Heart left ventricle (tissue), 16 donors: Measurements from ENCODE around the gene GSG1L. TPM values are rescaled to one million over a fixed set of nuclear protein-coding genes. Genes with fewer than 3 reads are reported as not detected.

Source experiments
- ATAC-seq, 4 donors: fragments of 200-7000 bp; cut with Tn5 transposase; one replicate each; pipeline ENCODE4 v1.9.1; 2020 to 2022; ENCODE audit warnings: moderate library complexity in 4 of 4, mild to moderate bottlenecking in 3 of 4, moderate number of reproducible peaks in 1 of 4
- DNase-seq, 5 donors: peaks; one replicate each; pipeline ENCODE4 v3.0.0-alpha.2; 2020
- H3K27ac ChIP-seq, 12 donors: fragments of 200-600 bp; sonication (generic) in 4 of 12; one replicate each; pipeline versions ENCODE4 v1.5.0 to v1.8.0; 2016 to 2022; ENCODE audit warnings: mild to moderate bottlenecking in 2 of 12
- H3K27me3 ChIP-seq, 9 donors: fragments of 200-600 bp; sonication (generic) in 2 of 9; one replicate each; pipeline versions ENCODE4 v1.5.1 to v1.8.0; 2016 to 2022; ENCODE audit warnings: mild to moderate bottlenecking in 3 of 9
- H3K36me3 ChIP-seq, 9 donors: fragments of 200-600 bp; sonication (generic) in 2 of 9; one replicate each; pipeline versions ENCODE4 v1.5.0 to v1.8.0; 2018 to 2022; ENCODE audit warnings: mild to moderate bottlenecking in 2 of 9
- H3K4me1 ChIP-seq, 12 donors: fragments of 200-600 bp; sonication (generic) in 4 of 12; one replicate each; pipeline versions ENCODE4 v1.5.0 to v1.8.0; 2016 to 2022; ENCODE audit warnings: mild to moderate bottlenecking in 3 of 12
- H3K4me3 ChIP-seq, 12 donors: fragments of 200-600 bp; sonication (generic) in 4 of 12; one replicate each; pipeline versions ENCODE4 v1.5.0 to v1.8.0; 2017 to 2022; ENCODE audit warnings: mild to moderate bottlenecking in 9 of 12, moderate library complexity in 4 of 12
- H3K9me3 ChIP-seq, 12 donors: fragments of 200-600 bp; sonication (generic) in 4 of 12; one replicate each; pipeline versions ENCODE4 v1.5.0 to v1.8.0; 2016 to 2022; ENCODE audit warnings: mild to moderate bottlenecking in 1 of 12
- CTCF ChIP-seq, 12 donors: fragments of 200-600 bp; sonication (generic) in 4 of 12; IDR thresholded peaks; one replicate each; pipeline versions ENCODE4 v1.5.0 to v1.8.0; 2018 to 2022; ENCODE audit warnings: antibody characterized with exemption in 12 of 12, mild to moderate bottlenecking in 5 of 12
- POLR2A ChIP-seq, 2 donors: fragments of 450-650 bp; IDR thresholded peaks; one replicate each; pipeline ENCODE4 v1.6.1; 2017; ENCODE audit warnings: antibody characterized with exemption in 2 of 2, mild to moderate bottlenecking in 2 of 2, moderate library complexity in 2 of 2
- WGBS, 4 donors: extraction: QIAGEN DNeasy Blood & Tissue Kit in 2 of 4; methylation state at CpG; one replicate each; pipeline versions ENCODE4 v1.1.5 to v1.1.7; 2013 to 2018; 5-methylcytosine and 5-hydroxymethylcytosine counted together
- intact Hi-C, 10 donors: fragments of 100-400 bp; cut with DNase I; formaldehyde crosslinking; loops; one replicate each; pipeline versions ENCODE4 v1.11.1 to v1.14.2; 2022
- polyA plus RNA-seq, 2 donors: library from polyadenylated mRNA; stranded (reverse); fragments of 200-250 nt; gene quantifications; one replicate each; pipeline ENCODE4 v1.2.3, GENCODE V29; 2013
- total RNA-seq, 9 donors: library from RNA; depleted of rRNA in 2 of 9; stranded (reverse); fragments of >200 nt in 2 of 9; fragmentation: NEBNext Ultra II Directional in 3 of 9; extraction: Animal tissue kit (Norgen Biotek cat#: 25700) in 3 of 9; gene quantifications; one replicate each; pipeline versions ENCODE4 v1.1.0 to v1.2.4, GENCODE V29; 2016 to 2023
- donor health status: ischemic (EF 13 %, LVEDD 7.1; RV severe dilation, severe dysfunction).
- donor health status: healthy with polysubstance abuse.
- donor health status: DM: no; HTN: yes; CAD: no.
- donor health status: DM: no; HTN: no; CAD: no.
- donor health status: ischemic (EF 25% LVEDD 6.9; RV normal size, moderate dysfunction).
- donor health status: ischemic (EF 25% LVEDD 5.7; RV mildly dilated, moderate dysfunction).
- donor health status: healthy.
- donor health status: DM: yes; HTN: yes; CAD: no.
- donor health status: ischemic (EF 35%, LVEDD 5.7; RV mildly dilated, moderate dysfunction).
- donor health status: nonischemic (EF 11% LVEDD 7.7; RV severe dilation, severe dysfunction).
- donor health status: DM: yes; HTN: yes; CAD: no.
- donor health status: PGD.
- donor health status: ischemic (EF 29% LVEDD 5.4; RV normal size, mild dysfunction).
- donor health status: nonischemic (EF 23%, LVEDD 6.1; RV moderate dilation, normal function).

Gene GSG1L
- total and polyA plus RNA-seq, 11 donors: 0.11 to 8.7 (median 1.8) TPM; not detected in 4

DNA sequence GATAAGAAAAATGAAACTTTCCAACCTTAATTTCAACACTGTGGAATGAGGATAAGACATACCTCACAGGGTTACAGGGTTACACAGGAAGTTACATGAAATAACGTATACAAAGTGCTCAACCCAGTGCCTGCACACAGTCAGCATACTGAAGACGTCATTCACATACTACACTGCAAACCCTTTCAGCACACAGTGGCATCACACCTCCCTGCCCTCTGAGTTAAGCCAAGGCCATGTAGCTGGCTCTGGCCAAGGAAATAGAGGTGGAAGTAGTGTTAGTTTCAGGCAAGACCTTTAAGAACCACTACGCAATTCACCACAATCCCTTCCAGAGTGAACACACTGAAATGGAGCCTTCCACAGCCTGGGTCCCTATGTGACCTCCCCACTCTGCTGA is 46.6 kb upstream of the GSG1L start:
- Histone ChIP-seq H3K4me3 (no peak overlapping the region), H3K36me3 (peaks cover 0 to 100% (median 89%) of the 10 kb centered on the region in 9 donors), H3K9me3 (no peaks in the 10 kb centered on the region), H3K27me3 (no peaks in the 10 kb centered on the region), H3K27ac (peak overlapping the region in 1 of 12 donors; percentile 71), H3K4me1 (peaks cover 0 to 23% (median 0%) of the 10 kb centered on the region in 12 donors)
- ATAC-seq (peak in 1 of 4 donors; percentile 25), DNase-seq (no peak)
- TF ChIP-seq CTCF (IDR thresholded peaks at IDR 0.05) (no peak), POLR2A (IDR thresholded peaks at IDR 0.05) (no peak)
- intact Hi-C loops: no loop called here
- WGBS, 4 donors: 66 to 81% (median 75%) methylated on average over 3 of the region's 3 CpGs

- H3K4me3 ChIP-seq: no peak overlapping the region
- H3K27ac ChIP-seq: no peak overlapping the region
- H3K36me3 ChIP-seq: peaks cover 0 to 100% (median 89%) of the 10 kb centered on the region in 9 donors
- intact Hi-C loops: no loop called here
- no peaks in the 10 kb centered on the region for H3K27me3 ChIP-seq
- no peak for TF ChIP-seq POLR2A (IDR thresholded peaks at IDR 0.05)
- no peak for TF ChIP-seq CTCF (IDR thresholded peaks at IDR 0.05)
- no peaks in the 10 kb centered on the region for H3K9me3 ChIP-seq
- DNase-seq: no peak
- 74 to 89% (median 85%) methylated on average over 6 to 12 of the region's 12 CpGs for WGBS, 4 donors
- ATAC-seq: peak in 1 of 4 donors; percentile 21
- peaks cover 0 to 23% (median 0%) of the 10 kb centered on the region in 12 donors for H3K4me1 ChIP-seq
Observed at GRCh38 chr16:28108590-28109247, 45.2 kb upstream of the GSG1L start.

DNA sequence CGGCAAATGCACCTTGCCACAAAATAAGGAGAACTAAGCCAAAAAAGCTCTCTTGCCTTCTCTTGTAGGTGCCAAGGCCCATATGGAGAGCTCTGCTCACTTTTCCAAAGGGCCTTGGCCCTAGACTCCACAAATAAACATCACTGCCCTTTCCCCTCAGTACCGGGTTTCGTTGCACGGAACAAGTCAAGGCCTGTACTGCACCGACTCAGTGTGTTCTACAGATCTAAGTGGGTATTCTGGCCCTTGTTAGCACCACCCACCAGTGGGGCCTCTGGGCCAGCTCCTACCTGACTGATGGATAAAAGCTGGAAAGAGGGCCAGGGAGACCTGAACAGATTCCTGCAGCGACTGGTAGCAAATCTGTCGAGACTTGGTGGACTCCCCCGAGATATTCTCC is 43.7 kb upstream of the GSG1L start:
- H3K36me3 ChIP-seq: peaks cover 0 to 100% (median 91%) of the 10 kb centered on the region in 9 donors
- H3K9me3 ChIP-seq: no peaks in the 10 kb centered on the region
- TF ChIP-seq POLR2A (IDR thresholded peaks at IDR 0.05) (no peak), CTCF (IDR thresholded peaks at IDR 0.05) (no peak)
- ATAC-seq: no peak
- intact Hi-C loops: no loop called here
- H3K4me1 ChIP-seq: peaks cover 0 to 23% (median 0%) of the 10 kb centered on the region in 12 donors
- 93 to 96% (median 93%) methylated on average over 8 of the region's 8 CpGs for WGBS, 4 donors
- no peaks in the 10 kb centered on the region for H3K27me3 ChIP-seq
- no peak overlapping the region for H3K4me3 ChIP-seq
- no peak overlapping the region for H3K27ac ChIP-seq
- no peak for DNase-seq

DNA sequence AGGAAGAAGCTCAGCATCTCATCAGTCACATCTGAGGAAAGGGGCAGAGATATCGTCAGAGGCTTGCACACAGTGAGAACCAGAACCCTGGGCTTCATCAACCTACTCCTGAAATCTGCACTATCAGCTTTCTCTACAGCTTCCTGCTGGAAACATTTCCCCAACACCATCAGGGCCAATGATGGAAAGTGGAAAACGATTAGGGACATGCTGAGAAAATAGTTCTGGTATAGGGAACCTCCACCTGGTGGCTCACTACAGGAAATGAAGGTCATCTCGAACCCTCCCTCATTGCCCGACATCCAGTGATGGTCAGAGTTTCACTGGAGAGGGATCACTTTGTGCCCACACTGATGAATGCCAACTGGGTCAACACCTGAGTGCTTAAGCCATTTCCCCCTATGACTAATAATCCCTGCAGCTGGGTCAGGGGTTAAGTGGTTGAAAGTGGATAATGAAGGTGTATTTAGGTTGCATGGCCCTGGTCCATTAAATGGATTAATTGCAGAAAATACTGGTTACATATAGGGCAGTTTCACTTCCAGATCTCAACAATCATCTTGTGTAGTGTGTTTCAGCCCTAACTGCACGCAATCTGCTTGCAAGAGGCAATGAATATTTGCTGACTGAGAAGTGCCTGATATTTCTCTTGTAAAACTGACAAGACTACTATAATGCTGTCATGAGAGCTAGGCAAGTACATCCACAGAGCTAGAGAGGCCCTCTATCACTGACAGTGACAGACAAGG is 43.1 kb upstream of the GSG1L start:
- Histone ChIP-seq H3K9me3 (no peaks in the 10 kb centered on the region), H3K4me1 (peaks cover 0 to 22% (median 0%) of the 10 kb centered on the region in 12 donors), H3K4me3 (no peak overlapping the region), H3K36me3 (peaks cover 0 to 100% (median 91%) of the 10 kb centered on the region in 9 donors), H3K27ac (no peak overlapping the region), H3K27me3 (no peaks in the 10 kb centered on the region)
- WGBS, 4 donors: 80 to 86% (median 83%) methylated on average over 5 of the region's 5 CpGs
- intact Hi-C loops: no loop called here
- ATAC-seq (no peak), DNase-seq (no peak)
- TF ChIP-seq CTCF (IDR thresholded peaks at IDR 0.05) (no peak), POLR2A (IDR thresholded peaks at IDR 0.05) (no peak)
